HepG2 (cell line): Measurements from ENCODE around the gene NDUFS7.

Source experiments
- ADNP ChIP-seq: sonication (generic); formaldehyde crosslinking; IDR thresholded peaks from 2 replicates; pipeline ENCODE4 v1.4.0; 2020; ENCODE audit warnings: missing genetic modification reagents
- CEBPZ ChIP-seq: IDR thresholded peaks from 2 replicates; pipeline ENCODE4 v1.6.1; 2012; ENCODE audit warnings: low read length, improper control_type of control experiment
- CTCF ChIP-seq: sonication (generic); formaldehyde crosslinking; IDR thresholded peaks from 2 replicates; pipeline ENCODE4 v1.5.0; 2020; ENCODE audit warnings: mild to moderate bottlenecking, missing genetic modification reagents, moderate library complexity
- IRF1 ChIP-seq: sonication (generic); formaldehyde crosslinking; IDR thresholded peaks from 2 replicates; pipeline ENCODE4 v1.4.0; 2020; ENCODE audit warnings: low read depth, mild to moderate bottlenecking, missing genetic modification reagents
- POLR2AphosphoS2 ChIP-seq: IDR thresholded peaks from 2 replicates; pipeline ENCODE4 v1.6.1; 2011; ENCODE audit warnings: low read depth, low read length, improper control_type of control experiment
- POLR2AphosphoS5 ChIP-seq: IDR thresholded peaks from 2 replicates; pipeline ENCODE4 v1.6.1; 2012; ENCODE audit warnings: low read depth, low read length

- TF ChIP-seq CEBPZ (no peak), CTCF (CRISPR knock-in tag) (no peak), POLR2AphosphoS2 (no peak), ADNP (CRISPR knock-in tag) (no peak), POLR2AphosphoS5 (no peak), IRF1 (no peak)
Measured at GRCh38 chr19:1388637-1389026, 4.9 kb downstream of the NDUFS7 start.
